ENCODE measurements around the gene LIX1L. TPM values are rescaled to one million over a fixed set of nuclear protein-coding genes. Genes with fewer than 3 reads are reported as not detected.
A peak's percentile ranks its signal among the peaks of the same experiment; 100 is the strongest.
"Not testable (repeated sequence)": the region's sequence is repeated elsewhere in the genome, so short reads cannot be mapped to it uniquely, and the experiment has no call there.

The LIX1L gene
- total RNA-seq, 1 donor from 2014 or later = 22.9 TPM

DNA sequence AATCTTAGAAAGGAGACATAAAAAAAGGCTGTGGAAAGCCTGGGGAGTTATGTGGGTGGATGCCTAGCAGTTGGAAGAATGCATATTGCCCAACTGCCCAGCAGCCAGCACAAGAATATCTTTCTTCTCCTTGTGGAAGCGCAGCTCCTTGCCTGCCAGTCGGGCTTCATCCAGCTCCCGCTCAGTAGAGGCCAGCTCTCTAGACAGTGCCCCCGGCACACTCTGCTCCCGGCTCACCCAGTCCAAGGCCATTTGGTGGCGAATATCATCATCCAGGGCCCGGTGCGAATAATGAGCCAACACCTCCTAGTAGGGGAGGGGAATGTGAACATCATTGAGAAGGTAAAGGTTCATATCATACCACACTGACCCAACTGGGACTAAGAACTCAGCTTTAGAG, 21.6 kb downstream of the LIX1L start:
- no peak for DNase-seq (ENCODE audit: low read depth, low spot score)

DNA sequence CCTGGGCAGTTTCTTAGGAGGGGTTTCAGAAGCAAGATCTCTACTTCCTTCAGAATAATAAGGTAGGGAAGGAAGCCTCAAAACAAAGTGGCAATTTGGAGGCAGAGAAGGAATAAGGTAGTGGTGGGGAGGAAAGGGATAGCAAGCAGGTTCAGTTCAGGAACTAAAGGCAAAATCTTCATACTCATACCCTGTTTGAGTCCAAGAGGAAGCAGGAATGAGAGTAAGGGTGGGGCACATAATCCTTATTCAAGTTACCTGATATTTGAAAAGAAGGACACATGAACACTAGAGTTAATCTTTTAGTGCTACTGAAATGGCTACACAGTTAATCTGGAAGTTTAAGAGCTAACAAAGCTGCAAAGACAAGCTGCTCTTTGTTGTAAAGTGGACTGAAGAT, 22.1 kb downstream of the LIX1L start:
- DNase-seq (ENCODE audit: low read depth, low spot score) = no peak

DNA sequence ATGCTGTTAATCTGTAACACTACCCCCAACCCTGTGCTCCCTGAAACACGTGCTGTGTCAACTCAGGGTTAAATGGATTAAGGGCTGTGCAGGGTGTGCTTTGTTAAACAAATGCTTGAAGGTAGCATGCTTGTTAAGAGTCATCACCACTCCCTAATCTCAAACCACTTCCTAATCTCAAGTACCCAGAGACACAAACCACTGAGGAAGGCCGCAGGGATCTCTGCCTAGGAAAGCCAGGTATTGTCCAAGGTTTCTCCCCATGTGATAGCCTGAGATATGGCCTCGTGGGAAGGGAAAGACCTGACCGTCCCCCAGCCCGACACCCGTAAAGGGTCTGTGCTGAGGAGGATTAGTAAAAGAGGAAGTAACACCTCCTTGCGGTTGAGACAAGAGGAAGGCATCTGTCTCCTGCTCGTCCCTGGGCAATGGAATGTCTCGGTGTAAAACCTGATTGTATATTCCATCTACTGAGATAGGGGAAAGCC, 25.3 kb downstream of the LIX1L start:
- not testable (repeated sequence) for DNase-seq (ENCODE audit: low read depth, low spot score)

DNA sequence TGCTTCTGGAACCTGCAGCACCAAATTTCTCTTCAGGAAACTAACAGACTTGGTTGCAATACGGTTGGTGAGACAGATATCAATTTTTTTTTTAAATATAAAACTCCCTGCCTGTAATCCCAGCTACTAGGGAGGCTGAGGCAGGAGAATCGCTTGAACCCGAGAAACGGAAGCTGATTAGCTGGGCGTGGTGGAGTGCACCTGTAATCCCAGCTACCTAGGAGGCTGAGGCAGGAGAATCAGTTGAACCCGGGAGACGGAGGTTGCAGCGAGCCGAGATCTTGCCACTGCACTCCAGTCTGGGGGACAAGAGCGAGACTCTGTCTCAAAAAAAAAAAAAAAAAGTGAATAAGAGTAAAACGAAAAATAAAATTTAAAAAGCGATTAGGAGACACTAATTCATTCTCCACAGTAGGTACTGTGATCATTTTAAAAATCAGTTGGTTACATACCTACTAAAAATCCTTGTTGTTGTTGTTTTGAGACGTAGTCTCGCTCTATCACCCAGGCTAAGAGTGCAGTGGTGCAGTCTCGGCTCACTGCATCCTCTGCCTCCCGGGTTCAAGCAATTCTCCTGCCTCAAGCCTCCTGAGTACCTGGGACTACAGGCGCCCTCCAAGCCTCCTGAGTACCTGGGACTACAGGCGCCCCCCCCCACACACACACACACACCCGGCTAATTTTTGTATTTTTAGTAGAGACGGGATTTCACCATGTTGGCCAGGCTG, 29.7 kb downstream of the LIX1L start:
- no peak for DNase-seq (ENCODE audit: low read depth, low spot score)

DNA sequence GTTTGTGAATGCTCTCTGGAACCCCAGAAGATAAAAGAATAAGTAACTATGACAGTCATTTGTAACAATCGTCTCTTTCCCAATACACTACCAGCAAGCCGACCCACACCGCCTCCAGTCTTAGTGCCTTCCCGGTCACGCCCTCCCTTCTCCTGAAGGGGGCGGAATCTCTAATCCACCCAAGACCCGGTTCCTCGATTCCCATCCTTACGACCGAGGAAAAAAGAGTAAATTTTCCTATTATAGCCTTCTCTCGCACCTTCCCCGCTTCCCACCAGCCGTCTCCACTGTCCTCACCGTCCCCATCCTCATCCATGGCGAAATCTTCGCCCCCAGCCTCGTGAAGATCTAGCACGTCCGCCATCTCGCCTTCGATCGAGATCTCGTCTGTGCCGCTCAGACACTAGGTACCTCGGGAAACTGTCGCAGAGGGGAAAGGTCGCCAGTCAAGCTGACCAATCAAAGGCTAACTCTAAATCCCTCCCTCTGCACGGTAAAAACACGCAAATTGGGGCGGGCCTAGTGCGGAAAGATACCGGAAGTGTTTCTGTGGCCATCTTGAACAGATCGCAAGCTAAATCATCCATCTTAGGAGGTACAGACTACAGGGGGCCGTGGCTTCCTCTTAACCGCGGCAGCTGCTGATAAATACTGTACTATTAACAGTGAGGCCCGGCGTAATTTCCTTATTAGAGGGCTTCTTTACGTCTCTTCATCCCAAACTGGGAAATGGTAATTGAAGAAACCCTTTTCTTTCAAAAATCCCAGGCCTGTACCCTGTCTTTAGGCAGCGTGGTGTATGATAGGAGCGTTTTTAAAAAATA, 30.5 kb downstream of the LIX1L start, which contains the start of gene RBM8A:
RBM8A (minus strand) TSS at position 422 of the 824 bp plus-strand sequence; CDS start at position 364, 58 bp downstream.
- DNase-seq (ENCODE audit: low read depth, low spot score) = peak; percentile 96

DNA sequence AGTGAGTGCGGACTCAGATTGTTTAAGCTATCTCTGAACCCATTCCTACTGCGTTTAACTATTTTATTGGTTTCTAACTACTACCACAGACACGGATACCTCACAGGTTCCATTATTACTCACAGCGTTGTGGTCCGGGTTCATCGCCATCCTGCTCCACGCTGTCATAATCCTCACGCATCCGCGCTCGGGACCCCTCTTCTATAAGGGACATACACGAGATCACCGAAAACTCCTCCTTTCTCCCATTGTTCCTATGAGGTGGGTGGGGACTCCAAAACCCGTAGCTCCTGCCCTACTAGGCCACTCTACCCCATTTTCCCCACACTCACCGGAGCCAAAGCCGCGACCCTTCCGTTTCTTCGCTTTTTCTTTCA, 31.1 kb downstream of the LIX1L start:
- no peak for DNase-seq (ENCODE audit: low read depth, low spot score)

DNA sequence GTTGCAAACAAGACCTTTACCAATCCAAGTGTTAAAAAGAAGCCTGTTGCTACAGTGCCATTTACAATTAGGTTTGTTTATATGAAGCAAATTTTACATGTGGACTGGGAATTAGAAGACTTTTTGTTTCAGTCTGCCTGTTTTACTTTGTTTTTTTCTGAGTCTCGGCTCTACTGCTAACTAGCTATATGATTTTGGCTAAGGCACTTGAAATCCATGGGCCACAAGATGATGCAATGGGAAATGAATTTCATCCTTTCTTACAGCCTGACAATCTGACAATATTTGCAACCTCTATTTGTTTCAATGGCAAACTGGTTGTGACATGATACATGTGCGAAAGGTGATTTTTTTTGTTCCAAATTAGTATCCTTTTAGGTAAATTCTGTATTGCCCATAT, 35.6 kb downstream of the LIX1L start:
- no peak for DNase-seq (ENCODE audit: low read depth, low spot score)

DNA sequence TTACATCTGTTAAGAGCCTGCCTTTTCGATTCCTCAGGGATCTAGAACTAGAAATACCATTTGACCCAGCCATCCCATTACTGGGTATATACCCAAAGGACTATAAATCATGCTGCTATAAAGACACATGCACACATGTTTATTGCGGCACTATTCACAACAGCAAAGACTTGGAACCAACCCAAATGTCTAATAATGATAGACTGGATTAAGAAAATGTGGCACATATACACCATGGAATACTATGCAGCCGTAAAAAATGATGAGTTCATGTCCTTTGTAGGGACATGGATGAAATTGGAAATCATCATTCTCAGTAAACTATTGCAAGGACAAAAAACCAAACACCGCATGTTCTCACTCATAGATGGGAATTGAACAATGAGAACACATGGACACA, 37.5 kb downstream of the LIX1L start:
- not testable (repeated sequence) for DNase-seq (ENCODE audit: low read depth, low spot score)

DNA sequence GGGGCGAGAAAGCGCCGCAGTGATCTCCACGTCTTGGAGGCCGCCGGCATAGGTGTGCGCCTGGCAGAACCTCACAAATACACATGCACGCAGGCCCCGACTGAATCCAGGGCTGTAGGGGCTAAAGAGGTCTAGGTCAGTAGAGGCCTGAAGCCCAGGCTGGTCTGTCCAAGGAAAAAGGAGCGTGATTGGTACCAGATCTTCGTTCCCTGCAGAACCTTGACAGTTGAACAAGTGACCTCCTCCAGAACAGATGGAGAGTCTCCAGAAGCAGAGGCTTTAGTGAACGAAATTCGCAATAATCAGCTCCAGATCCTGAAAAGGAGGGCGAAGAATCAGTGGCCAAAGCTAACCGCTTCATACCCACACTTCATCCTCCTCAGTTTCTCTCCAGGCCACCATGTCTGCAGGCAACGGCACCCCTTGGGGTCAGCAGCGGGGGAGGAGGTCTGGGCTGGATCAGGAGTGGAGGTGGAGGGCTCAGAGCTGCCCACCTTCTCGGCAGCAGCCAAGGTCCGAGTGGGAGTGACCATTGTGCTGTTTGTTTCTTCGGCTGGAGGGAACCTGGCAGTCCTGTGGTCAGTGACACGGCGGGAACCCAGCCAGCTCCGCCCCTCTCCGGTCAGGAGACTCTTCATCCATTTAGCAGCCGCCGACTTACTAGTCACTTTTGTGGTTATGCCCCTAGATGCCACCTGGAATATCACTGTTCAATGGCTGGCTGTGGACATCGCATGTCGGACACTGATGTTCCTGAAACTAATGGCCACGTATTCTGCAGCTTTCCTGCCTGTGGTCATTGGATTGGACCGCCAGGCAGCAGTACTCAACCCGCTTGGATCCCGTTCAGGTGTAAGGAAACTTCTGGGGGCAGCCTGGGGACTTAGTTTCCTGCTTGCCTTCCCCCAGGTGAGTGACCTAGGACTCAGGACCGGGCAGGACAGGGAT, 38.6 kb downstream of the LIX1L start:
- no peak for DNase-seq (ENCODE audit: low read depth, low spot score)

DNA sequence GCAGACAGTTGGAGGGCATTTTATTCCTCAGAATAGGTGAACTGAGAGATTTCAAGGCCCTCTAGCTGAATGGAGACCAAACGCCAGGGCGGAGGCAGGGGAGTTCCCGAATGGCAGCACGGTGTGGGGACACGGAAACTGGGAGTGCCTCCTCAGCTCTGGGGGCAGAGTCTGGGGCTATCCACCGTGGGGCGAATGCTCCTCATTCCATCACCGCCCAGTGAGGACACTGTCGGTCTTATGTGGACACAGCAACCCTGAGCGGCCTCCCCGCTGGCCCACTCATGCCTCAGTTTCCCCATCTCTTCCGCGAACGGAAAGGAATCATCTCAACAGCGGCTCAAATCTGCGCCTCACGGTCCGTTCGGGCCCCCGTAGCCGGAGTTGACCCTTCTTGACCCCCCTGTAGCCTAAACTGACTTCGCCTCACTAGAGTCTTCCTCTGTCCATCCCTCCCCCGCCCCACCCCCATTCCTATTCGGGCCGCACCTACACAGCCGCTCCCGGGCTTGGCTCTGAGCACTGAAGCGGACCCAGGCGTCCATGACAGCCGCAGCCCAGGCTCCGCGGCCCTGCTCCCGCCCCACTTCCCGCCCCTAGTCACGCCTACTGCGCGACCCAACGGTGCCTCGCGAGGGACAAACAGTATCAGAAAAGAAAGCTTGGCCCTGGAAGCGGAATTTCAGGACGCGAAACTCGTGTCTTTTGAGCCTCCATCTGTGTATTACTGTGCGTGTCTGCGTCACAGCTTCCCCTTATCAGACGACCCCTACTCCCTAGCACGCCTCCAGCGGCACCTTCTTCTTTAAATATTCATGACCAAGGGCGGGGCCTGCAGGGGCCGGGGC, 39.4 kb downstream of the LIX1L start, which contains the start of gene PEX11B:
PEX11B (minus strand) TSS at position 574 of the 848 bp plus-strand sequence; CDS start at position 545, 29 bp downstream.
- DNase-seq (ENCODE audit: low read depth, low spot score) = peak; percentile 89

DNA sequence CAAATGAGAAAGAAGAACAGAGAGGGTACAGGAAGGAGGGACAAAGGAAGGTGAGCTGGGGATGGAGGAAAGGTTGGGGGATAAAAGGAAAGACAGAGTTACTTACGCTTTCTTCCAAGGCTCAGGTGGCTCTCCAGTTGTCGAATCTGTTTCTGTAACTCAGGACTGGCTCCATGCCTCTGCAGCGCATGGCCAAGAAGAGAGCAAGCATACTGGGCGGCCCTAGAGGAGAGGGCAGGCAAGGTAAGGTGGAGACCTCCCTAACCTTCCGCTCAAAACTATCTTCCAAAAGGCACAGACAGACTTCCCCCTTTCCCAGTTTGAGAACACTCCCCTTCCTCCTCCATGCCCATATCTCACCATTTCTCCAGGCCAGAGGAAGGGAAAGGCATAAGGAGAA, 40.2 kb downstream of the LIX1L start:
- no peak for DNase-seq (ENCODE audit: low read depth, low spot score)

DNA sequence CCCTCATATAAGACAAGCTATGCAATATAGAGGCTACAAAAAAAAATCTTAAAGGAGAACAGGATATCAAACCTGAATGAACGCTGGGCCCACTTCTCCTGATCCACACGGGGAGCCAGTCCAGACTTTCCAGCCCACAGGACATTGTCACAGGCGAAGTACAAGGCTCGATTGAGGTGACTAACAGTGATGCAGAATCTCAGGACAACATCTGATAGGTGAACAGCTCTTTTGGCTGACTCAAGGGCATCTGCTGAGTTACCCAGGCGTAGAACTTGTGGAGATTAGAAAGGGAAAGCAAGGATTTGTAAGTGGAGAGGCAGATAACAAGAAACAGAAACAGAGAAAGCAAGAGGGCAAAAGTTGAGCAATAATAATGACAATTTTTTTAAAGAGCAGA, 41.1 kb downstream of the LIX1L start:
- DNase-seq (ENCODE audit: low read depth, low spot score) = no peak

DNA sequence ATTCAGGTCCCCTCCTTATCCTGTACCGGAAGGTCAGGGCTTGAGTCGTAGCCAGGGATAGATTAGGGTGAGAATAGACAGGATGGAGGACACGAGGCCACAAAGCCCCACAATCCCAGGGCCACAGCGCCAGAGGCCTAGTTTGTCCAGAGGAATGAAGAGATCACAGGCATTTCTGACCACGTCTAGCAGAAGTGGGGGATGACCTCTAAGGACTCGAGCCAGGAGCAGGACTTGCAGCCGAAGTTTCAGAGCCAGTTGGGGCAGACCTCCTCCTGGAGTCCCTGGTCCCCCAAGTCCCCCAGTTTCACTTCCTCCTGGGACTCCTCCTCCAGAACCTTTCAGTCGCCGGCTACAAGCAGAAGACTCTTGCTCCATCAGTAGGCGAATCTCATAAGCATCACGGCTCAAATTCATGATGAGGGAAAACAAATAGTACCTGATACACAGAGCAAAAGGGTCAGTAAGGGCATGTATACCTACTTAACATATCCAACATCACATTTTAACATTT, 45.6 kb downstream of the LIX1L start:
- no peak for DNase-seq (ENCODE audit: low read depth, low spot score)

DNA sequence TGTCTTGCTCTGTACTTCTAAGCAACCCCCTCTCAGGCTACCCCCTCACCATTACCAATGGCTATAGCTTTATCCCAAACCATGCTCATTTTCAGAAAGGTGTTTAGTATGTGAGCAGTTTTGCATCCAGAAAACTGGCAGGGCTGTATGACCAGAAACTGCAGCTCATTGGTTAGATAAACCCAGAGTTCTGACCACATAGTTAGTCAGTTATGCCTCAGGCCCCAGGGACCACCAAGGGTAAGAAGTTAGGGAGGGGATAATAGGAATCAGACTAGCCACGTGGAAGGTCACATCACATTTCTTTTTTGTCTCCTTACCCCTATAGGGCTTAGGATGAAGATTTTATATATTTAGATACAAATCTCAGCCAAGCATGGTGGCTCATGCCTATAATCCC, 49.2 kb downstream of the LIX1L start:
- DNase-seq (ENCODE audit: low read depth, low spot score) = no peak

DNA sequence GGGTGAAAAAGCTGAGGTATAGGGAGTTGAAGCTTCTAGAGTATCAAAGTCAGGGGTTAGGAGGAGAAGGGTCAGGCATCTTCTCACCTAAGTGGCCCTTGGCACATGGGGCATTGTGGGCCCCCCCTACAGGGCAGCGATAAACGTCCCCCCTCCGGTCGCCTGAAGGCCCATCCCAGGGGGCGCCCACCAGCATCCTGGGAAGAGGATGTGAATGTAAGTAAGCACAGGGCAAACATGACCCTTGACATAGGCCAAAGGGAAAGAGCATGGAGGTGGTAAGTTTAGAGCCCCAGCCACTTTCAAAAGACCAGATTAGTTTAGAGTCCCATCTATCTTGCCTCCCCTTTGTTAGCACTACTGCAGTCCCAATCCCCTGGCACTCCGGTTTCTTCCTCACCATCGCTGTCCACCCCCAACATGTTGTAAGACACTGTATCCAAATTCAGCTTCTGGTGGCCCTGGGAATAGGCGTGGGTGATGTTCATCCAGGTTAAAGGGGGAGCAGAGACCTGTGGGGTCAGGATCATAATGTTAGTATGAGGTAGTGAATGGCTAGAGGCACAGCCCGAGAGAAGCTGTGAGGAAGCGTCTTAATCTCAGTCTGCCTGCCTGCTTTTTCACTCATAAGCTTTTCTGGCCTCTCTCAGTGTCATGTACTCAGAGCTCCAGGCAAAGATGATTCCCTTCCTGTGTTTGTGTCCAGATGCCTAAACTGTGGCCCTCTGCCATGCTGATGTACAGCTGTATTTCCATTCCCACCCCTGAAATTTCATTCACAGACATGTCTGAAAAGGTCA, 50.7 kb downstream of the LIX1L start:
- DNase-seq (ENCODE audit: low read depth, low spot score) = no peak

DNA sequence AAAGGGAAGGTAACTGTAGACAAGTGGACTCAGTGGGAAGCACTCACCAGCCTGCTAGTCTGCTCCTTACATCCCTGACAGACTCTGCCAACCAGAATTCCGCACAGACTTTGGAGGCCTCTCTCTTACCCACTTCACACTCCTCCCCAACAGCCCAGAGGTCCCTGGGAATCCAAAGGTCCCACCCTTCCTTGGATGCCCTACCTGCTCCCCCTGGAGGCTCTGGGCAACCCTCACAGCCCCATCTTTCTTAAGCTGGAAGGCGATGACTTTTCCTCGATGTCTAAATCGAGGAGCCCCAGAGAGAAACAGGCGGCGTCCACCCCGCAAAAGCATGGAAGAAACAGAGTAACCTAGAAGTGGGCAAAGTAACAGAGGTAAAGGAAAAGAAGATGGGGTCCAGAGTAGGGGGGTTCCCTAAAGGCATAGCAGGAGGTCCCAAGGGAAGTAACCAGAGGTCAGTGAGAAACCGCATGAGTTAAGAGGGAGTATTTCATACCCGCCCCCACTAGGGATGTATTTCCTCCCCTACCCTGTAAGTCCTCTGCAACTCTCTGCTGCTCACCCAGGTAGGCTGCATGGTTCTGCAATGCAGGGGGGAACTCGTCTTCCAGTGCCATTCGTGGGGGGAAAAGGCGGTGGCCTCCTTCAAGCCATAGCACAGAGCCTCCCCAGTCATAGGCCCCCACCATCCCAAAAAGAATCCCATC, 56.4 kb downstream of the LIX1L start:
- no peak for DNase-seq (ENCODE audit: low read depth, low spot score)

DNA sequence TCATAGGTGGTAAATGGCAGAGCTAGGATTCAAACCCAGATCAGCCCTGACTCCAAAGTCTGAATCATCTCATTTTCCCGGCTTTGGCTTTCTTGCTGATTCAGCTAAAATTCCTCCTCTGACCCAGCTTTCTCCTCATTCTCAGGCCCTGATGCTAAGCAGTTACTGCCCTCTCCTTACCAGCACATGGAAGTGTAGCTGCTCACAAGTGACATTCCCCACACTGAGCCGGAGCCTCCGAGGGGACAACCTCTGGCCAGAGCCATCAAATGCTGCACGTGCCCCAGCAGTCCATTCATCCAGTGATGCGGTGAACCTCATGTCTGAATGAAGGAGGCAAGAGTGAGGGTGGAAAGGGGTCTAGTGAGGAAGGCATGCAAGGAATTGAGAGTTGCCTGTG, 59.1 kb downstream of the LIX1L start:
- DNase-seq (ENCODE audit: low read depth, low spot score) = no peak

DNA sequence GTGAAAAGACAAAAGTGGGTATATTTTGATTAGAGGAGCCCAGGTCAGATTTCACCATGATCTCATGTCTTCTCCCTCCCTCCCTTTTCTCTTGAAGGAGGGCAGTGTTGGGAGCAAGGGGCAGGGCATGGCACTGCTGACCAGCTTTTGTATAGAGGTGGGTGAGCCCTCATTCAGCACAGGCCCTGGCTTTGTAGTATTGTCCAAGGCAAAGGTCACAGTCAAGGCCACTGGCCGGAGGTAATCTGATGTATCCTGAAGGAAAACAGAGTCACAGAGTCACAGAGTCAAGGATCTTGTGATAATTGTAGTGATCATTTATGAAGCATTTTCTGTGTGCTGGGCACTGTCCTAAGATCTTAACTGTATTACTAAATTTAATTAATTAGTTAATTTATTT, 59.8 kb downstream of the LIX1L start:
- DNase-seq (ENCODE audit: low read depth, low spot score) = no peak

DNA sequence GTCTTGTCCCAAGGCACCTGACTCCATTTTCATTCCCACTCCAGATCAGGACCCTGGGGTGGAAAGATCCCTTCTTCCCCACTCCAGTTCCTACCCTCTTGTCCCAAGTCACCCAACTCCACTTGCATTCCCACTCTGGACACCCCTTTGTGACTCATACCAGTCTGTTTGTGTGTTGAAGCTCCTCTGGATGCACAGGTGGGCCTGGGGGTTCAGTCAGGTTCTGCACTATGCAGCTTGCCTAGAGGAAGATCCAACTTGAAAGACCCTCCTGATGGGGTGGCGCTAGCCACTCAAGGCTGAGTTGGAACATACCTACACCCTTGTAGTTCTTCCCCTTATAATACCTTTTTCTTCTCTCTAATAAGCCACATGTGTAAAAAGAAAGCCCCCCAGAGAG, 62.3 kb downstream of the LIX1L start:
- no peak for DNase-seq (ENCODE audit: low read depth, low spot score)

All from pulmonary artery endothelial cell (primary cell).